PFSK-1 (cell line): ENCODE measurements around the gene ZRANB2. TPM values are rescaled to one million over a fixed set of nuclear protein-coding genes. Genes with fewer than 3 reads are reported as not detected.

Experiments
- FOXP2 ChIP-seq: optimal IDR thresholded peaks from 2 replicates; pipeline ENCODE3; 2011; ENCODE audit warnings: borderline replicate concordance, control low read depth, inconsistent platforms; ENCODE audit not compliant: insufficient read depth; ENCODE audit errors: extremely low read length, extremely low read depth
- POLR2AphosphoS5 ChIP-seq: IDR thresholded peaks from 2 replicates; pipeline ENCODE4 v1.6.1; 2012; ENCODE audit warnings: low read depth, mild to moderate bottlenecking, control low read depth, low read length, moderate library complexity
- REST ChIP-seq, 2 experiments: IDR thresholded peaks; 2 replicates each; pipeline versions ENCODE4 v1.6.1 to v1.8.0; 2011 to 2012; ENCODE audit warnings: low read depth in 2 of 2, low read length in 2 of 2, control low read depth in 1 of 2, inconsistent platforms in 1 of 2, mild to moderate bottlenecking in 1 of 2, moderate library complexity in 1 of 2; ENCODE audit not compliant: insufficient read depth in 1 of 2
- SIN3A ChIP-seq: IDR thresholded peaks from 2 replicates; pipeline ENCODE4 v1.6.1; 2012; ENCODE audit warnings: mild to moderate bottlenecking, low read length, moderate library complexity, borderline replicate concordance; ENCODE audit not compliant: insufficient read depth
- TAF1 ChIP-seq: IDR thresholded peaks from 2 replicates; pipeline ENCODE4 v1.6.1; 2012; ENCODE audit warnings: low read length, control low read depth, borderline replicate concordance; ENCODE audit not compliant: insufficient read depth
- polyA plus RNA-seq: library from polyadenylated mRNA; unstranded; fragments of >200 nt; gene quantifications from one replicate; pipeline ENCODE4 v1.2.1, GENCODE V29; 2012; ENCODE audit warnings: low read depth, missing spikeins; ENCODE audit not compliant: insufficient read length

ZRANB2 gene
- polyA plus RNA-seq: 40.8 TPM

GRCh38 chr1:71080739-71081696 lies at the start of gene ZRANB2:
Gene ZRANB2 (minus strand): TSS chr1:71081035. CDS start chr1:71080995, 40 bp downstream.
- TF ChIP-seq SIN3A (0 out of 2 replicates have a peak, but pooled peaks have one; percentile 46), TAF1 (peak; percentile 94), POLR2AphosphoS5 (peak; percentile 97), FOXP2 (no peak)

- TF ChIP-seq REST (IDR thresholded peaks at IDR 0.05; ENCODE audit: insufficient read depth in 1 of 2, low read depth in 2 of 2, low read length in 2 of 2) (no peak), TAF1 (no peak), FOXP2 (no peak), SIN3A (no peak), POLR2AphosphoS5 (no peak)
These were observed 47.2 kb upstream of the ZRANB2 start for GRCh38 chr1:71128060-71128459.

GRCh38 chr1:71118086-71118485 lies 37.3 kb upstream of the ZRANB2 start:
- TF ChIP-seq POLR2AphosphoS5 (no peak), TAF1 (no peak), FOXP2 (no peak), REST (IDR thresholded peaks at IDR 0.05; ENCODE audit: insufficient read depth in 1 of 2, low read depth in 2 of 2, low read length in 2 of 2) (no peak), SIN3A (no peak)

- no peak for TF ChIP-seq POLR2AphosphoS5
- no peak for TF ChIP-seq SIN3A
- no peak for TF ChIP-seq TAF1
- TF ChIP-seq FOXP2: no peak
- no peak for TF ChIP-seq REST (IDR thresholded peaks at IDR 0.05; ENCODE audit: insufficient read depth in 1 of 2, low read depth in 2 of 2, low read length in 2 of 2)
These were observed 35.9 kb upstream of the ZRANB2 start for GRCh38 chr1:71116729-71117128.

- TF ChIP-seq FOXP2: no peak
- TF ChIP-seq SIN3A: peak; percentile 95; the same call in 1 of the 2 replicates
- TF ChIP-seq TAF1: peak; percentile 60; the same call in 1 of the 2 replicates
- peak in 1 of 2 experiments; percentile 31; a peak in 1 of 4 replicates for TF ChIP-seq REST (IDR thresholded peaks at IDR 0.05; ENCODE audit: insufficient read depth in 1 of 2, low read depth in 2 of 2, low read length in 2 of 2)
- no peak; the same call in 1 of the 2 replicates for TF ChIP-seq POLR2AphosphoS5
These were observed 26.0 kb upstream of the ZRANB2 start for GRCh38 chr1:71106658-71107322.
